Measurements from ENCODE around the gene SMCO2.
"Not testable (repeated sequence)": the region's sequence is repeated elsewhere in the genome, so short reads cannot be mapped to it uniquely, and the experiment has no call there.

SMCO2 gene

GRCh38 chr12:27535318-27535717 is 88.8 kb downstream of the SMCO2 start:
- no peak for TF ChIP-seq POLR2A (IDR thresholded peaks at IDR 0.05; ENCODE audit: low read depth, low read length)
- DNase-seq (ENCODE audit: insufficient read length, low spot score) (no peak), FAIRE-seq (no peak)

GRCh38 chr12:27537855-27538675 is 91.5 kb downstream of the SMCO2 start:
- FAIRE-seq (no peak), DNase-seq (ENCODE audit: insufficient read length, low spot score) (no peak)
- TF ChIP-seq POLR2A (IDR thresholded peaks at IDR 0.05; ENCODE audit: low read depth, low read length): no peak

GRCh38 chr12:27539191-27539631 is 92.7 kb downstream of the SMCO2 start:
- FAIRE-seq (no peak), DNase-seq (ENCODE audit: insufficient read length, low spot score) (no peak)
- TF ChIP-seq POLR2A (IDR thresholded peaks at IDR 0.05; ENCODE audit: low read depth, low read length): no peak

GRCh38 chr12:27541031-27541719 is 94.6 kb downstream of the SMCO2 start:
- no peak for FAIRE-seq
- no peak for TF ChIP-seq POLR2A (IDR thresholded peaks at IDR 0.05; ENCODE audit: low read depth, low read length)
- no peak for DNase-seq (ENCODE audit: insufficient read length, low spot score)

- FAIRE-seq (peak; percentile 62), DNase-seq (ENCODE audit: insufficient read length, low spot score) (no peak)
- TF ChIP-seq POLR2A (IDR thresholded peaks at IDR 0.05; ENCODE audit: low read depth, low read length): no peak
Observed at GRCh38 chr12:27542628-27543027, 96.1 kb downstream of the SMCO2 start.

GRCh38 chr12:27544858-27545257 is 98.3 kb downstream of the SMCO2 start:
- not testable (repeated sequence) for DNase-seq (ENCODE audit: insufficient read length, low spot score); FAIRE-seq

GRCh38 chr12:27545665-27546064 is 99.1 kb downstream of the SMCO2 start:
- no peak for TF ChIP-seq POLR2A (IDR thresholded peaks at IDR 0.05; ENCODE audit: low read depth, low read length)
- DNase-seq (ENCODE audit: insufficient read length, low spot score) (no peak), FAIRE-seq (no peak)

- no peak for FAIRE-seq
Observed at GRCh38 chr12:27547592-27547991, 101.1 kb downstream of the SMCO2 start.

GRCh38 chr12:27548301-27549199 is 102.0 kb downstream of the SMCO2 start:
- DNase-seq (ENCODE audit: insufficient read length, low spot score) (no peak), FAIRE-seq (no peak)
- no peak for TF ChIP-seq POLR2A (IDR thresholded peaks at IDR 0.05; ENCODE audit: low read depth, low read length)

More at GRCh38 chr12:27547592-27547991, 101.1 kb downstream of the SMCO2 start:
- TF ChIP-seq POLR2A (IDR thresholded peaks at IDR 0.05; ENCODE audit: low read depth, low read length): no peak
- no peak for DNase-seq (ENCODE audit: insufficient read length, low spot score)

GRCh38 chr12:27549236-27549800 is 102.8 kb downstream of the SMCO2 start:
- FAIRE-seq (no peak), DNase-seq (ENCODE audit: insufficient read length, low spot score) (peak; percentile 28)
- no peak for TF ChIP-seq POLR2A (IDR thresholded peaks at IDR 0.05; ENCODE audit: low read depth, low read length)

- DNase-seq (ENCODE audit: insufficient read length, low spot score) (peak; percentile 38), FAIRE-seq (peak; percentile 83)
Observed at GRCh38 chr12:27549801-27550652, 103.5 kb downstream of the SMCO2 start.

GRCh38 chr12:27550653-27550975 is 104.1 kb downstream of the SMCO2 start:
- FAIRE-seq (no peak), DNase-seq (ENCODE audit: insufficient read length, low spot score) (no peak)
- no peak for TF ChIP-seq POLR2A (IDR thresholded peaks at IDR 0.05; ENCODE audit: low read depth, low read length)

More at GRCh38 chr12:27549801-27550652, 103.5 kb downstream of the SMCO2 start:
- no peak for TF ChIP-seq POLR2A (IDR thresholded peaks at IDR 0.05; ENCODE audit: low read depth, low read length)
